Stimulated activated CD8-positive, alpha-beta memory T cell treated with anti-CD3 and anti-CD28 coated beads, Interleukin-7, amount 100 ng/mL, for 48 hours (primary cell): ENCODE measurements around the gene DLEC1.
A peak's percentile ranks its signal among the peaks of the same experiment; 100 is the strongest.

ENCODE experiments used
- DNase-seq, 2 donors: peaks; one replicate each; pipeline ENCODE4 v3.0.0-alpha.2; 2020; ENCODE audit warnings: low read depth in 1 of 2; ENCODE audit errors: extremely low read depth in 1 of 2

The DLEC1 gene, protein sequence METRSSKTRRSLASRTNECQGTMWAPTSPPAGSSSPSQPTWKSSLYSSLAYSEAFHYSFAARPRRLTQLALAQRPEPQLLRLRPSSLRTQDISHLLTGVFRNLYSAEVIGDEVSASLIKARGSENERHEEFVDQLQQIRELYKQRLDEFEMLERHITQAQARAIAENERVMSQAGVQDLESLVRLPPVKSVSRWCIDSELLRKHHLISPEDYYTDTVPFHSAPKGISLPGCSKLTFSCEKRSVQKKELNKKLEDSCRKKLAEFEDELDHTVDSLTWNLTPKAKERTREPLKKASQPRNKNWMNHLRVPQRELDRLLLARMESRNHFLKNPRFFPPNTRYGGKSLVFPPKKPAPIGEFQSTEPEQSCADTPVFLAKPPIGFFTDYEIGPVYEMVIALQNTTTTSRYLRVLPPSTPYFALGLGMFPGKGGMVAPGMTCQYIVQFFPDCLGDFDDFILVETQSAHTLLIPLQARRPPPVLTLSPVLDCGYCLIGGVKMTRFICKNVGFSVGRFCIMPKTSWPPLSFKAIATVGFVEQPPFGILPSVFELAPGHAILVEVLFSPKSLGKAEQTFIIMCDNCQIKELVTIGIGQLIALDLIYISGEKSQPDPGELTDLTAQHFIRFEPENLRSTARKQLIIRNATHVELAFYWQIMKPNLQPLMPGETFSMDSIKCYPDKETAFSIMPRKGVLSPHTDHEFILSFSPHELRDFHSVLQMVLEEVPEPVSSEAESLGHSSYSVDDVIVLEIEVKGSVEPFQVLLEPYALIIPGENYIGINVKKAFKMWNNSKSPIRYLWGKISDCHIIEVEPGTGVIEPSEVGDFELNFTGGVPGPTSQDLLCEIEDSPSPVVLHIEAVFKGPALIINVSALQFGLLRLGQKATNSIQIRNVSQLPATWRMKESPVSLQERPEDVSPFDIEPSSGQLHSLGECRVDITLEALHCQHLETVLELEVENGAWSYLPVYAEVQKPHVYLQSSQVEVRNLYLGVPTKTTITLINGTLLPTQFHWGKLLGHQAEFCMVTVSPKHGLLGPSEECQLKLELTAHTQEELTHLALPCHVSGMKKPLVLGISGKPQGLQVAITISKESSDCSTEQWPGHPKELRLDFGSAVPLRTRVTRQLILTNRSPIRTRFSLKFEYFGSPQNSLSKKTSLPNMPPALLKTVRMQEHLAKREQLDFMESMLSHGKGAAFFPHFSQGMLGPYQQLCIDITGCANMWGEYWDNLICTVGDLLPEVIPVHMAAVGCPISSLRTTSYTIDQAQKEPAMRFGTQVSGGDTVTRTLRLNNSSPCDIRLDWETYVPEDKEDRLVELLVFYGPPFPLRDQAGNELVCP (N-terminal part only)

DNA sequence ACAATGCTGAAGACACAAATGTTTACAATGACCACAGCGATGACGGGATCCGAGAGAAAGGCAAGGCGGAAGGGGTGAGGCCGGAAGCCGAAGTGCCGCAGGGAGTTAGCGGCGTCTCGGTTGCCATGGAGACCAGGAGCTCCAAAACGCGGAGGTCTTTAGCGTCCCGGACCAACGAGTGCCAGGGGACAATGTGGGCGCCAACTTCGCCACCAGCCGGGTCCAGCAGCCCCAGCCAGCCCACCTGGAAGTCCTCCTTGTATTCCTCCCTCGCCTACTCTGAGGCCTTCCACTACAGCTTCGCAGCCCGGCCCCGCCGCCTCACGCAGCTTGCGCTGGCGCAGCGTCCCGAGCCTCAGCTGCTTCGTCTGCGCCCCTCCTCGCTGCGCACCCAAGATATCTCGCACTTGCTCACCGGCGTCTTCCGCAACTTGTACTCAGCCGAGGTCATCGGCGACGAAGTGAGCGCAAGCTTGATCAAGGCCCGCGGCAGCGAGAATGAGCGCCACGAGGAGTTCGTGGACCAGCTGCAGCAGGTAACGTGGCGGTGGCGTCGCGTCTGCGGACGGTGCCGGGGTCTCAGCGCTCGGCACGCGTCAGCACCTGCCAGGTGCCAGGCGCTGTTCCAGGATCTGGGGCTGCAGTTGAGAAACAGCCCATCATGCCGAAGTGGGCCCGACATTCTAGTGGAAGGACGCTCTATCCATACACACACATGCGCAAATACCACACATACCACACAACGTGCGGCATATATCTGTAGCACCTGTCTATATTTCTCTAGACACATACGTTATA lies at the start of gene DLEC1:
Gene DLEC1 (plus strand): TSS at position 108 of the 798 bp plus-strand sequence. CDS start 18 bp downstream, at position 126.
- peak; percentile 68 to 84 for DNase-seq

DNA sequence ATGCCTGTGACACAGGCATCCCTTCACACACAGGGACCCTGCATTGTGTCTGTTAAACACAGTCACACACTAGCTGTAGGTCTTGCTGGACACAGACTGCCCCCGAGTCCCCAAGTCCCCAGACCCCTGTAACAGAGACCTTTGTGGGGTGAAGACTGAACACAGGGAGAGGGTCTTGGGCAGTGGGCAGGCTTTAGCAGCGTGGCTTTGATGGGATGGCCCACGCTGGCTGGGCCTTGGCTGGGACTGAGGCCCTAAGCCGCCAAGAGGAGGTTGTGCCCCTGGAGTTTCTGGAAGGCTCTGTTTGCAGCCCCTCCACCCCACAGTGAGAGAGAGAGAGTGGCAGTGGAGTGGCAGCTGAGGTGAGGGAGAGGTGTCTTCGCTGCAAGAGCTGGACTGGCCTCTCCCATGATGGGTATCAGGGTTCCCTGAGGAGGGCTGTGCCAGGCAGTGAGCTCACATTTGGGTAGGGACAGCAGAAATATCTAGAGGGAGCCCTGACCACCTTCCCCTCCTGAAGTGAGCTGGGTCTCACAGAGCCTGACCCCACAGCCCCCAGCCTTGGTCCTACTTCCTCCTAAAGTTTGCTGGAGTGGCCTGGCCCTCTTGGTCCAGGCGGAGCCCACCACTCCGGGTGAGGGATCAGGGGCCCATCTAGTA lies 49.1 kb upstream of the DLEC1 start:
- no peak for DNase-seq

DNA sequence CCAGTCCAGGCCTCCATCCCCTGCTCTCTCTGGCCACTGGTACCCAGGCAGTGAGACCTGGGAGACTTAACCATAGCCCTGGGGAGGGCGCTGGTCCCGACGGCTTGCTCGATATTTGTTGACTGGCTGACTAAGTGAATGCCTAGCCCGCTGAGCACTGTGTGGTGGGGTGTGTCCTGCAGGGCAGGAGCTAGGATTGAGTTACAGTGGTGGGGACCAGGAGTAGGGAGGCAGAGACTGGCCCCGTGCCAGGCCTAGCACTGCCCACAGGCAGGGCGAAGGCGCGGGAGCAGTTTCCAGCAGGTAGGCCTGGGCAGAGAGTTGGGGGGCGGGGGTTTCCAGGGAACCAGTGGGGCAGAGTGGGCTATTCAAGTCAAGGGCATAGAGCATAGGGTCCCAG lies 48.5 kb upstream of the DLEC1 start, which contains the start of gene VILL:
Gene VILL (plus strand): TSS at position 260 of the 400 bp plus-strand sequence. CDS start 2,887 bp downstream, outside the sequence.
- DNase-seq = no peak

DNA sequence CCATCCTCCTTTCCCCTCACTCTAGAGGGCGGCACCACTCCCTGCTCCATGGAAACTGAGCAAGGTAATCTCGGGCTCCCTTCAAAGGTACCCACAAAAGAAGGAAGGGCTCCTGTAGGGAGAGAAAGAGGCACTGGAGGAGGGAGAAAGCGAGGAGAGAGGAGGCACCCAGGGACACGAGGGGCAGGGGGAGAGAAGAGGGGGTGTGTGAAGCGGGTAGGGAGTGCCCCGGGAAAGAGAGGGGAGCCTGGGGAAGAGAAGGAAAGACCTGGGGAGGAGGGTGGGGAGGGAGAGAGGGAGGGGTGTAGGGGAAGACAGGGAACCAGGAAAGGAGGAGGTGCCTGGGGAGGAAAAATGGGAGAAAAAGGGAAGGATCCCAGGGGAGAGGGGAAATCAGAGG lies 47.9 kb upstream of the DLEC1 start:
- no peak for DNase-seq

DNA sequence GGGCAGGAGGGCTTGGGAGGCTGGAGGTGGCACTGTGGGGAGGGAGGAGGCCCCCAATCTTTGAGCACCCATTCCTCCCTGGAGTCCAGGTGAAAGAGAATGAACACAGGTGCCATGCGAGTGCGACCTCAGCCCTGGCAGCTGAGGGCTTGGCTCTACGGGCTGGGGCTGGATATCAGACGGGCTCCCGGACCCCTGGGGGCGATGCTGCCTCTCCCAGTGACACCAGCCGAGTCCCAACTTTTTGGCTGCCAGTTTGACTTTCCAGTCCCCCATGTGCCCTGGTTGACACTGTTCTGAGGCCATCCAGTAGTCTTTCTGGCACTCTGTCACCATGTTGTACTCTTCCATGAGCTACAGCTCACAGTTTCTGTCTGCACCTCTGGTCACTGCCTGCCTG lies 47.2 kb upstream of the DLEC1 start:
- no peak for DNase-seq

DNA sequence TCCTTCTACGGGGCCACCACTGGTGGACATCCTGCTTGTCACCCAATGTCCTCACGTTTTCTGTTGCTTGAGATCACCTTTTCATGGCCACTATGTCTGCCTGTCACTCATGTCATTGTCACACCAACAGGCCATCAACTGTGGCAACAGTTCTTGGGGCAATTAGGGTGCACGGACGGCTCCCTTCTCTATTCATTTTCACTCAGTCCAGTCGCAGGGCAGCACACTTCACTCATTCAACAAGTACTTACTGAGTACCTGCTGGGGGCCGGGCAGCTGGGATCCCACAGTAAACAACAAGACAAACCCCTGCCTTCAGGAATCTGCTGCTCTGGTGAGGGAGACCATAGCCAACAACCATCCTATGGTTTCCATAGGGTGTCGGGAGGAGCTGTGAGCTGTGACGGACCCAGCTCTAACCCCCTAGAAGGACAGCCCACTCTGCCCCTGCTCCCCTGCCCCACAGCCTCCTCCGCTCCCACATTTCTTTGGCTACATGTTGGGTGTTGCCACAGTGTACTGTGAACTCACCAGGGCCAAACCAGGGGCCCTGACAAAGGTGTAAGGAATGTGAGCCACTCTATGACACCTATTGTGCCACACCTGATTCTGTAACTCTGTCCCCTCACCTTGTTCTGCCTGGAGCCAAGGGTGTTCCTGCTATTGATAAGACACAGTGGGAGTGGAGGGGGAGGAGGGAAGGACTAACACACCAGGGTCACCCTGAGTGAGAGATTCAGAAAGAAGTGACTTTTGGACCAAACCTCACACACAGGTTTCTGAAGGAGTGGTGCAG lies 46.5 kb upstream of the DLEC1 start:
- DNase-seq = no peak

DNA sequence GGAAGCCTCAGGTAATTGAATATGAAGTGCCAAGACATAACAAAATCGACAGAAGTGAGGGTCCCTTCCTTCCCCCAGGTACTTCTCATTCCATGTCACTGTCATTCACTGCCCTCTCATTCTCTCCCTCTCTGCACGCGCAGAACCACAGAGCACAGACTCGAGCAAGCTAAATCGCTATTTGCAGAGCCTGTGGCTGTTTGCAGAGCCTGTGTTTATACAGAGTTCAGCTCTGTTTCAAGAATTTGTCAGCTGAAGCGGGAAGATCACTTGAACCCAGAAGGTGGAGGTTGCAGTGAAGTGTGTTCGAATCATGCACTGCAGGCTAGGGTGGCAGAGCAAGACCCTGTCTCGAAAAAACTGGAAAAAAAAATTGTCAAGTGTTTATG lies 45.9 kb upstream of the DLEC1 start:
- DNase-seq = no peak

DNA sequence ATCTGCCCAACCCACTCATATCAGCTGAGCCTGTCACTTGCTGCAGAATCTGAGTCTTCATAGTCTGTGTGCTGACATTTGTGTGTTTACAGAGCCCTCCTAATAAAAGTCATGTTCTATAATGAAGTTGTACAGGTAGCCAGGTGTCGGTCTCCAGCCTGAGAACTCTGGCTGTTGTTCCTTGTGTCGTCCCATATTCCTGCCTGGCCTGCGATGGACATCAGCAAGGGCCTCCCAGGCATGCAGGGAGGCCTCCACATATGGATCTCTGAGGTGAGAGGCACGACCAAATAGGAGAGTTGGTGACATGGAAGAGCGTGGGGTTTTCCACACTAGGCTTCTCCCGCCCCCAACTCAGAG lies 45.6 kb upstream of the DLEC1 start:
- DNase-seq = no peak

DNA sequence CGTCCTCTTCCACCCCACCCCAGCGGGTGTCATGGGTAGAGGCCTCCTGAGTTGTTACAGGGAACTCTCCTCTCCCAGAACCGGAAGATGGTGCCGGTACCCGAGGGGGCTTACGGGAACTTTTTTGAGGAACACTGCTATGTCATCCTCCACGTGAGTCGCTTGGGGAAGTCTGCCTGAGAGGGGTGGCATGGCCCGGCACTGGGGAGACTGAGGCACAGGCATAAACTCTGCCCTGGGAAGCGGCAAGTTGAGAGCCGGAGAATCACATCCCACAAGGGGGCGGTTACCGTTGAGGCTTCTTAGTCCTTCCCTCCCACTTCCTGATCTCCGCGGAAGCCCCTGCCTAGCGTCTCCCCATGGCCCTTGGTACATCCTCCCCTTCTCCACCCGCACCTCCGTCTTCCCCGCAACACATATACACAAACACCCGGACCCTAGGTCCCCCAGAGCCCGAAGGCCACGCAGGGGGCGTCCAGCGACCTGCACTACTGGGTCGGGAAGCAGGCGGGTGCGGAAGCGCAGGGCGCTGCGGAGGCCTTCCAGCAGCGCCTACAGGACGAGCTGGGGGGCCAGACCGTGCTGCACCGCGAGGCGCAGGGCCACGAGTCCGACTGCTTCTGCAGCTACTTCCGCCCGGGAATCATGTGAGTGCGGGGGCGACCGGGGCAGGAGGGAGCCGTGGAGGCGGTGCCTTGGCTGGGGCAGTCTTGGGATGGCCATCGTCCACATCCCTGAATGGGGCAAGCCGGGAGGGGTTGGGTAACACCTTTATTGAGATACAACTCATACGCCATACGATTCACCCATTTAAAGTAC lies 45.0 kb upstream of the DLEC1 start:
- peak; percentile 49 to 65 for DNase-seq

DNA sequence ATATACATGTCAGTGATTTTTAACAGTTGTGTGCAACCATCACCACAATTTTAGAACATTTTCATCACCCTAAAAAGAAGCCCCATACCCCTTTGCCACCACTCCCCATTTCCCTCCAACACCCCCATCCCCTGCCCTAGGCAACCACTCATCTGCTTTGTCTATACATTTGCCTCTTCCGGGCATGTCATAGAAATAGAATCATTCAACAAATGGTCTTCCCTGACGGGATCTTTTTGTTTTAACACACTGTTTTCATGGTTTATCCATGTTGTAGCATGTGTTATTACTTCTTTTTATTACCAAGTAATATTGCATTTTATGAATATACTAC lies 44.4 kb upstream of the DLEC1 start:
- no peak for DNase-seq

DNA sequence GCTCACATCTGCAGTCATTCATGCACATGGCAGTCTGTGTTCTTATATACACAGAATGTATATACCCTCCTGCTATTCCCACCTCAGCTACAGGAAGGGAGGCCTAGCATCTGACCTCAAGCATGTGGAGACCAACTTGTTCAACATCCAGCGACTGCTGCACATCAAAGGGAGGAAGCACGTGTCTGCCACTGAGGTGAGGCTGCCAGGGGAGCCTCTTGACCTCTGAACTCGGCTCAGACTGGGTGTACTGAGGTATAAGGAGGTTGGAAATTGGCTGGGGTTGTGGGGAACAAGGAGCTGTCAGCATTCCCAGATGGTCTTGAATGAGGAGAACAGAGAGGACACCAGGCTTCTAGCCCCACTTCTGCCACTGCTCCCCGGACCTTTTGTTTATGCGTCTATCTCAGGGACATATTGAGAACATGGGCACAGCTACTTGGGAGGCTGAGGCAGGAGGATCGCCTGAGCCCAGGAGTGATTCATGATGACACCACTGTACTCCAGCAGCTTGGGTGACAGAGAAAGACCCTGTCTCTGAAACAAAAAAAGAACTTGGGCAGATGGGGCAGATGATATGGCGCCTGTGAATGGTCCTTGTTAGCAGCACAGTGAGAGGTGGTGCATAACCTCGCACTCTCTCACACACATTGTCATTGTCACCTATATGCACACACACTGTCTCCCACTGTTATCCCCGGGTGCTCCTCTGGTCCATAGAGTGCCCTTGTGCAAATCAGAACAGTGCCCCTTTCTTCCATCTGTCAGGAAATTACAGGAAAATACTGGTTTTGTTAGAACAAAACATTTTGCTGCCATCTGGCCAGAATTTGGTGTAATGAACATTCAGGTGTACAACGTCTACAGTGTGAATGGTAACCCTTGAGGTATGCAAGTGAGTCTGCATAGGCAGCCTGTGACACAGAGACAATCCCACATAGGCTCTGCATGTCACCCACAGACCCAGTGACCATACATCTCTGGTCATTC lies 43.1 kb upstream of the DLEC1 start:
- no peak for DNase-seq

DNA sequence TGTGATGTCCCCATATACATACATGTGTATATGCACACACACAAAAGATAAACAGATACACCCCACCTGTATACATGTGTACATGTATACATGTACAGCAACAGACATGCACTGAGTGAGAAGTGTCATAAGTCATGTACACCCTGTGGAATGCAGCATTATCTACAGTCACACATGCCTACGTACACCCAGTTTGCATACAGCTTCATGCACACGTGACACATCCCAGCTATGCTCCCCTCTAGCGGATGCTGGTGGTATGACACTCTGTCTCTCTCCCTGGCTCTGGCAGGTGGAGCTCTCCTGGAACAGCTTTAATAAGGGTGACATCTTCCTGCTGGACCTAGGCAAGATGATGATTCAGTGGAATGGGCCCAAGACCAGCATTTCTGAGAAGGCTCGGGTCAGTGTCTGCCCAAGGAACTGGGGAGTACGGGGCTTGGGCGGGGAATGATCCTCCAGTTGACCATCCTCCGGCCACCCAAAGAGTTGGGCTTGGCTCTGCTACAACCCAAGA lies 42.2 kb upstream of the DLEC1 start:
- peak; percentile 49 to 66 for DNase-seq

DNA sequence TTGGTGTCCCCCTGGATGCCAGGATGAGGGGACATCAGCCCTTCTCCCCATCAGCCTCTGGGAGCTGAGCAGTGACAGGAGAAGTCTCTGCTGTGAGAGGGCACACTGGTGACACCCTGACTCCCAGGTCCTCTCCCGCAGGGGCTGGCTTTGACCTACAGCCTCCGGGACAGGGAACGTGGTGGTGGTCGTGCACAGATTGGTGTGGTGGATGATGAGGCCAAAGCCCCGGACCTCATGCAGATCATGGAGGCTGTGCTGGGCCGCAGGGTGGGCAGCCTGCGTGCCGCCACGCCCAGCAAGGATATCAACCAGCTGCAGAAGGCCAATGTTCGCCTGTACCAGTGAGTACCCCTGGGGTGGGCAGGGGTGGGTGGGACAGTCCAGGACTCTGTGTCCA lies 41.7 kb upstream of the DLEC1 start:
- no peak for DNase-seq

DNA sequence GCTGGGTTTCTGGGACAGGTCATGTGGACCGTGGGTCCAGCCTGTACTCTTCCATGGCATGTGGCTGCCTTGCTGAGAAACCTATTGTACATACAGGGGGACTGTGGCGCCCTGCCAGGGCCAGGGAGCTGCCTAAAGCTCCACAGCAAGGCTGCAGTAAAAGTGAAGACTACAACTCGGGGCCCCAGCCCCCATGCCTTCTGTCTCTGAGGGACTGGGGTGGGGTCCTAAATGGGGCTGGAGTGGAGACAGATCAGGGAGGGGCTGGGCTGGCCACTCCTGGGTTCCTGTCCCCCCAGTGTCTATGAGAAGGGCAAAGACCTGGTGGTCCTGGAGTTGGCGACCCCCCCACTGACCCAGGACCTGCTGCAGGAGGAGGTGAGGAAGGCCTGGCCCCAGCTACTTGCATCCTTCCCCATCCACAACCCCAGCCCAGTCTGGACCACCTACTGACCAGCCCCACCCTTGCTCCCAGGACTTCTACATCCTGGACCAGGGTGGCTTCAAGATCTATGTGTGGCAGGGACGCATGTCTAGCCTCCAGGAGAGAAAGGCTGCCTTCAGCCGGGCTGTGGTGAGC lies 41.1 kb upstream of the DLEC1 start:
- no peak for DNase-seq

DNA sequence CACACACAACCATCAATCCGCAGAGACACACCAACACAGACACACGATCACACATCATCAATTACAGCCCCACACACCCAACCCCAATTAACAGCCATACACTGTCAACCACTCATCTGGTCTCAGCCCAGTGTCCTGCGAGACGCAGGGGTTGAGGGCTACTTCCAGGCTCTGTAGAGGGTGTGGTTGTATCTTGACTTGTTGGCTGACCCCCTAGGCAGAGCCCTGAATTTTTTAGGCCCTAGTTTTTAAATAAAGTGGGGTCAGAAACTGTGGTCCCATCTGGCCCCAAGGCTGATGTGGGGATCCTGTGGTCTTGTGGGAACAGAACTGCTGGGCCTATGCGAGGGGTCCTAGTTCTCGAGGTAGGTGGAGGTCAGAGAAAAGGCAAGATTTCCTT lies 39.2 kb upstream of the DLEC1 start:
- no peak for DNase-seq

DNA sequence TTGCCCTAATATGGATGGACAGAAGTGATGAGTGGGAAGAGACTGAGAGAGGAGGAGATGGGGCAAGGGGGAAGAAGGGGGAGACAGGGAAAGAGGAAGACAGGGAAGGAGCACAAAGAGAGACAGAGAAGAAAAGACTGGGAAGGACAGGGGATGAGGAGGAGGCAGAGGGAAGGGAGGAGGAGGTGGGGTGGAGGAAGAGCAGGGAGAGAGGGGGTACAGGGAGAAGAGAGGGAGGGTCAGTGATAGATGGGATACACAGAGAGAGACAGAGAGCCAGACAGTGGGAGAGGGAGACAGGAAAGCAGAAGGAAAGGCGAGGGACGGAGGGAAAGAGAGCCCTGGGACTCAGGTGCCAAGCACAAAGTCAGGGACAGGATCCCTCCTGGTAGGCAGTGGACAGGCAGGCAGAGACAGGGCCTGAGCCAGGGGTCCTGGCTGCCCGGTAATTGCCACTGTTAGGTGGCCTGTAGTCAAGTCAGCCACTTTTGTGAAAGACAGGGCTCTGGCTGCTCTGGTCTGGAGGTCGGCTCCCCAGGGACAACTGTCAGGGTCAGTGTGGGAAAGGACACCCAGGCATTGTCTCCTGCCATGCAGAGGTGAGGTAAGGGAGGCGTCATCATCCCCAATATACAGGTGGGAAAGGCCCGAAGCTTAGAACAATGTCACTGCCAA lies 38.6 kb upstream of the DLEC1 start:
- no peak for DNase-seq
